Ectodermal cell (in vitro differentiated cells): ENCODE results near the gene ITFG1.

Experiments used
- H3K27ac ChIP-seq: 2 replicates; pipeline ENCODE4 v1.7.0; 2013; ENCODE audit warnings: mild to moderate bottlenecking, low read depth, low read length; ENCODE audit not compliant: insufficient read depth, poor library complexity, severe bottlenecking
- H3K27me3 ChIP-seq: 2 replicates; pipeline ENCODE4 v1.7.0; 2013; ENCODE audit warnings: mild to moderate bottlenecking, low read length; ENCODE audit not compliant: insufficient read depth, control insufficient read depth, poor library complexity, severe bottlenecking
- H3K36me3 ChIP-seq: one replicate; pipeline ENCODE4 v1.7.0; 2013; ENCODE audit warnings: low read length; ENCODE audit not compliant: control insufficient read depth, insufficient read depth
- H3K4me1 ChIP-seq: one replicate; pipeline ENCODE4 v1.7.0; 2013; ENCODE audit warnings: low read length; ENCODE audit not compliant: control insufficient read depth, insufficient read depth
- H3K4me3 ChIP-seq: 2 replicates; pipeline ENCODE4 v1.7.0; 2013; ENCODE audit warnings: low read depth, low read length, control low read depth; ENCODE audit not compliant: insufficient read depth
- H3K9me3 ChIP-seq: 2 replicates; pipeline ENCODE4 v1.7.0; 2013; ENCODE audit warnings: mild to moderate bottlenecking, low read length, moderate library complexity; ENCODE audit not compliant: control insufficient read depth
- WGBS, 2 experiments: methylation state at CpG; one replicate each; pipeline ENCODE4 v1.1.7; 2013; ENCODE audit warnings: missing lambda C conversion rate in 2 of 2; 5-methylcytosine and 5-hydroxymethylcytosine counted together

ITFG1 gene

GRCh38 chr16:47258874-47259461 is 201.9 kb downstream of the ITFG1 start:
- Histone ChIP-seq H3K4me1 (no peaks in the 10 kb centered on the region), H3K9me3 (no peaks in the 10 kb centered on the region), H3K4me3 (no peak overlapping the region), H3K27me3 (no peaks in the 10 kb centered on the region), H3K27ac (no peak overlapping the region), H3K36me3 (peaks cover 9% of the 10 kb centered on the region)
- WGBS, 2 experiments, result 100% methylated on average over 1 of the region's 2 CpGs; no CpG with 5 or more reads in 1 of the 2 experiments

GRCh38 chr16:47254756-47255155 is 206.1 kb downstream of the ITFG1 start:
- no peak overlapping the region for H3K27ac ChIP-seq
- no peak overlapping the region for H3K4me3 ChIP-seq
- WGBS, 2 experiments, result 88 to 96% methylated on average over 6 of the region's 6 CpGs
- H3K4me1 ChIP-seq, result no peaks in the 10 kb centered on the region
- no peaks in the 10 kb centered on the region for H3K27me3 ChIP-seq
- H3K9me3 ChIP-seq, result no peaks in the 10 kb centered on the region
- peaks cover 9% of the 10 kb centered on the region for H3K36me3 ChIP-seq

GRCh38 chr16:47250983-47251382 is 209.9 kb downstream of the ITFG1 start:
- no peaks in the 10 kb centered on the region for H3K4me1 ChIP-seq
- no peaks in the 10 kb centered on the region for H3K9me3 ChIP-seq
- H3K4me3 ChIP-seq, result no peak overlapping the region
- H3K27ac ChIP-seq, result no peak overlapping the region
- 80 to 87% methylated on average over 2 of the region's 2 CpGs for WGBS, 2 experiments
- no peaks in the 10 kb centered on the region for H3K27me3 ChIP-seq
- no peaks in the 10 kb centered on the region for H3K36me3 ChIP-seq

- Histone ChIP-seq H3K36me3 (no peaks in the 10 kb centered on the region), H3K9me3 (no peaks in the 10 kb centered on the region), H3K4me3 (no peak overlapping the region), H3K27ac (no peak overlapping the region), H3K27me3 (no peaks in the 10 kb centered on the region), H3K4me1 (no peaks in the 10 kb centered on the region)
- 79 to 88% methylated on average over 1 to 2 of the region's 3 CpGs for WGBS, 2 experiments
Measured at GRCh38 chr16:47247690-47248089, 213.2 kb downstream of the ITFG1 start.

GRCh38 chr16:47244206-47244605 is 216.7 kb downstream of the ITFG1 start:
- WGBS, 2 experiments, result 91 to 96% methylated on average over 4 of the region's 4 CpGs
- no peak overlapping the region for H3K27ac ChIP-seq
- H3K4me3 ChIP-seq, result no peak overlapping the region
- no peaks in the 10 kb centered on the region for H3K27me3 ChIP-seq
- H3K4me1 ChIP-seq, result no peaks in the 10 kb centered on the region
- no peaks in the 10 kb centered on the region for H3K36me3 ChIP-seq
- no peaks in the 10 kb centered on the region for H3K9me3 ChIP-seq

- no peak overlapping the region for H3K27ac ChIP-seq
- no peaks in the 10 kb centered on the region for H3K9me3 ChIP-seq
- H3K36me3 ChIP-seq, result no peaks in the 10 kb centered on the region
- no peaks in the 10 kb centered on the region for H3K4me1 ChIP-seq
- no peaks in the 10 kb centered on the region for H3K27me3 ChIP-seq
- H3K4me3 ChIP-seq, result no peak overlapping the region
Measured at GRCh38 chr16:47241061-47241460, 219.8 kb downstream of the ITFG1 start.

- Histone ChIP-seq H3K27ac (no peak overlapping the region), H3K4me3 (no peak overlapping the region)
Measured at GRCh38 chr16:47236716-47237115, 224.1 kb downstream of the ITFG1 start.

GRCh38 chr16:47230296-47230695 is 230.6 kb downstream of the ITFG1 start:
- no peaks in the 10 kb centered on the region for H3K4me1 ChIP-seq
- no peaks in the 10 kb centered on the region for H3K36me3 ChIP-seq
- no peak overlapping the region for H3K4me3 ChIP-seq
- no peaks in the 10 kb centered on the region for H3K9me3 ChIP-seq
- WGBS, 2 experiments, result 94 to 95% methylated on average over 6 of the region's 6 CpGs
- no peaks in the 10 kb centered on the region for H3K27me3 ChIP-seq
- H3K27ac ChIP-seq, result no peak overlapping the region

More at GRCh38 chr16:47236716-47237115, 224.1 kb downstream of the ITFG1 start:
- H3K36me3 ChIP-seq, result no peaks in the 10 kb centered on the region
- no peaks in the 10 kb centered on the region for H3K9me3 ChIP-seq
- H3K27me3 ChIP-seq, result no peaks in the 10 kb centered on the region
- no peaks in the 10 kb centered on the region for H3K4me1 ChIP-seq
- WGBS, 2 experiments, result 84 to 85% methylated on average over 6 of the region's 6 CpGs

- H3K27ac ChIP-seq, result no peak overlapping the region
- H3K4me3 ChIP-seq, result no peak overlapping the region
- no peaks in the 10 kb centered on the region for H3K27me3 ChIP-seq
- no peaks in the 10 kb centered on the region for H3K4me1 ChIP-seq
- 91 to 92% methylated on average over 4 to 6 of the region's 7 CpGs for WGBS, 2 experiments
- no peaks in the 10 kb centered on the region for H3K36me3 ChIP-seq
- H3K9me3 ChIP-seq, result no peaks in the 10 kb centered on the region
Measured at GRCh38 chr16:47229053-47230050, 231.5 kb downstream of the ITFG1 start.

GRCh38 chr16:47228241-47228640 is 232.6 kb downstream of the ITFG1 start:
- no peaks in the 10 kb centered on the region for H3K9me3 ChIP-seq
- WGBS, 2 experiments, result 94 to 98% methylated on average over 7 of the region's 7 CpGs
- no peaks in the 10 kb centered on the region for H3K4me1 ChIP-seq
- no peaks in the 10 kb centered on the region for H3K27me3 ChIP-seq
- no peak overlapping the region for H3K27ac ChIP-seq
- no peaks in the 10 kb centered on the region for H3K36me3 ChIP-seq
- no peak overlapping the region for H3K4me3 ChIP-seq
